Adipose tissue (tissue), 3 donors: ENCODE results near the gene BDKRB1. TPM values are rescaled to one million over a fixed set of nuclear protein-coding genes. Genes with fewer than 3 reads are reported as not detected.
"Not testable (repeated sequence)": the region's sequence is repeated elsewhere in the genome, so short reads cannot be mapped to it uniquely, and the experiment has no call there.

Source experiments
- H3K27ac ChIP-seq: one replicate; pipeline ENCODE4 v1.5.1; 2013; ENCODE audit warnings: low read depth, low read length
- WGBS, 3 donors: extraction: QIAGEN DNeasy Blood & Tissue Kit; methylation state at CpG; one replicate each; pipeline ENCODE4 v1.1.7; 2013; 5-methylcytosine and 5-hydroxymethylcytosine counted together
- polyA plus RNA-seq, 3 donors: library from polyadenylated mRNA; stranded (reverse); fragments of 200-250 nt; gene quantifications; one replicate each; pipeline ENCODE4 v1.2.3, GENCODE V29; 2013
- donor health status: healthy with polysubstance abuse.
- donor health status: Bipolar disorder and iron deficiency.
- donor health status: healthy.

Gene BDKRB1
- polyA plus RNA-seq, 3 donors, result 1.2 to 18.1 (median 4.4) TPM

DNA sequence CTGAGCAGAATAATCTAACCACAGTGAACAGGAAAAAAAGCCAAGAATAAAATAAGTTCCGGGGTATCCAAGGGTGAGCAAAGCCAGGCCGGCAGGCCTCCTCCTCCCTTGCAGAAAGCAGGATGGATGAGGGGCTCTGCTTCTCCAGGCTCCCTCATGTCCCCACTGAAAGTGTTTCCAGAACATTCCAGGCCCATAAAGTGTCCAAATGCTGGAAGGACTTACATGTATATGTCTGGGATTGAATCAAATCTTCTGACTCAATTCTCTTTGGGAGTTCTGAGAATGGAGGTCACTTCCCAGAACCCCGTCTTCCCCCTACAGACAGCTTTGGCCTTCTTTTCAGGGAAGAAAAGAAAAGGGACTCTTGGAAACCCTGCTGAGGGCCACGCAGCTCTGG, 25.0 kb upstream of the BDKRB1 start:
- no peak overlapping the region for H3K27ac ChIP-seq
- 61 to 87% (median 73%) methylated on average over 4 of the region's 4 CpGs for WGBS, 3 donors

DNA sequence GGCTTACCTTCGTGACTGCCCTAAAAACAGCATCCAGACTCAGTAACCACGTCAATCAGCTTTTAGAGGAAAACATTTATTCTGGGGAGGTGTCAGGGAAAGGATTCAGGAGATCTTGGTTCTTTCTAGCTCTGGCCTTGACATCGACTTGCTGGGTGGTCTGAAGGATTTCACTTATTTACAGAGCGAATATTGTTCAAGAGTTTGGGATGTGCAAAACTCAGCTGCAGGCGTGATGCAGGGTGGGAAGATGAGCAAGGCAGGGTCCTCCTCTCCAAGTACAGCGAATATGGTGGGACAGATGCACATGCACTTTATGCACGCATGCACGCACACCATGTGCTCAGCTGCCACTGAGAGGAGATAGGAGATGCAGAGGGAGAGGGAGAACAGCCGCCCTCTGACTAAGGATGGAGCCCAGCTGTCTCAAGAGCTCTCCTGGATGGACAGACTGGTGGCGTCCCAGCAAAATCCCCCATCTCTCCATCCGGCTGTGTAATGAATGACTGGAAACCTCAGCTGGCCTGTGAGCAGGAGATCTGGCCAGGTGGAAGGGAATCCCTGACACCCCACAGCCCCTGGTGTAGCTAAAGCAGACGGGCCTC, 24.4 kb upstream of the BDKRB1 start:
- H3K27ac ChIP-seq, result no peak overlapping the region
- 84 to 86% (median 86%) methylated on average over 12 of the region's 12 CpGs for WGBS, 3 donors

DNA sequence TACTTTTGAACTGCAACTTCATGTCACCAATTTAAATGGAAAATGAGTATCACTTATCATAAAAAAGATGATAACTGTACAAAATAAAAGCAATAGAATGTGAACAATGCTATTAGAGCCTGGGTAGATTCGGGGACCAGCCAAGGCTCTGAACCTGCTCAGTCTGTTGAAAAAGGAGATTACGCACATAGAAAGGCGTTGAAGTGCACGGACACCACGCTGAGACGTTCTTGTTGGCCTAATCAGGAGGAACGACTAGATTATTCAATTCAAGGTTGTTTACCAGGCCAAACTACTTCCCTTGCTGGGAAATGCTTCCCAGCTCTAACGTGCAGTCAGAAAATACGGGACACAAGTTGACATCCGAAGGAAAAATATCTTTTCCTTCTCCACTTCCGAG, 23.5 kb upstream of the BDKRB1 start:
- H3K27ac ChIP-seq, result no peak overlapping the region
- 73 to 77% (median 74%) methylated on average over 11 of the region's 11 CpGs for WGBS, 3 donors

GRCh38 chr14:96233661-96234060, 22.3 kb upstream of the BDKRB1 start:
- WGBS, 3 donors, result 65 to 73% (median 73%) methylated on average over 3 of the region's 3 CpGs
- H3K27ac ChIP-seq, result no peak overlapping the region

GRCh38 chr14:96235426-96235825, 20.6 kb upstream of the BDKRB1 start:
- 63 to 64% (median 63%) methylated on average over 4 of the region's 4 CpGs for WGBS, 3 donors

DNA sequence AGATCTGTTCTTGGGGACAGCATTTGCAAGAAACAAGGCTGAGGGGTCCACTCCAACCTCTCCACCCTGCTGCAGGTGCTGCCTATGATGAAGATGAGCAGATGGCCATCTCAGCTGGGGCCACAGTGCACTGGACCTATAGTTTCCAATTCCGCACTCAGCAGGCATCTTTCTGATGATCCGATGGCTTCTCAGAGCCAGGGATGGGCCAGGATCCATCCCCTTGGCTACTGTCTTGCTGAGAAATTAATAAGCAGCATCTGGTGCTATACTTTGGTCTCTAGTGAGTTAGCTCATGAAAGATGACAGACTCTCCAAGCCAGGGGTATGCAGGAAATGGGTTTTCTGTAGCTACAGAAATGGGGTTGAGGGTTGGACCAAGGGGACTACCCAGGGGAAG, 18.4 kb upstream of the BDKRB1 start:
- no peak overlapping the region for H3K27ac ChIP-seq
- 90 to 92% (median 91%) methylated on average over 2 of the region's 2 CpGs for WGBS, 3 donors

More at GRCh38 chr14:96235426-96235825, 20.6 kb upstream of the BDKRB1 start:
- no peak overlapping the region for H3K27ac ChIP-seq

GRCh38 chr14:96238676-96239265, 17.2 kb upstream of the BDKRB1 start:
- 74 to 78% (median 76%) methylated on average over 7 of the region's 7 CpGs for WGBS, 3 donors
- H3K27ac ChIP-seq, result no peak overlapping the region

DNA sequence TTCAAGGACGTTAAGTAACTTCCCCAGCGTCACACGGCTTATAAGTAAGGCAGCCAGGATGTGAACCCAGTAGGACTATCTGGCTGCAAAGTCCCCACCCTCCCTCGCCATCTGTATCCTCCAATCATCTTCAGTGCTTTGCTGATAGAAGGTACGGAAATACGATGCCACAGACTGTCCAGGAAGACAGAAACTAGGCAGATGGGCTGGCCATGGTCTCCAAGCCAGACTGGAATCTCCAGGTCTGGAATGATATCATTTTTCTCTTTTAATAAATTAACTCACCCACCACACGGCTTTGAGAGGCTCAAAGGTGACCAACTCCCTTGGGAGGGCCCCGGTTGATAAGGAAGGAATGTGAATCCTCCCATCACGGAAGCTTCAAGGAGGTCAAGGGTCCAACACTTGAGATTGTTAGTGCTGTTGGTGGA, 16.3 kb upstream of the BDKRB1 start:
- 59 to 69% (median 62%) methylated on average over 9 of the region's 9 CpGs for WGBS, 3 donors
- no peak overlapping the region for H3K27ac ChIP-seq

DNA sequence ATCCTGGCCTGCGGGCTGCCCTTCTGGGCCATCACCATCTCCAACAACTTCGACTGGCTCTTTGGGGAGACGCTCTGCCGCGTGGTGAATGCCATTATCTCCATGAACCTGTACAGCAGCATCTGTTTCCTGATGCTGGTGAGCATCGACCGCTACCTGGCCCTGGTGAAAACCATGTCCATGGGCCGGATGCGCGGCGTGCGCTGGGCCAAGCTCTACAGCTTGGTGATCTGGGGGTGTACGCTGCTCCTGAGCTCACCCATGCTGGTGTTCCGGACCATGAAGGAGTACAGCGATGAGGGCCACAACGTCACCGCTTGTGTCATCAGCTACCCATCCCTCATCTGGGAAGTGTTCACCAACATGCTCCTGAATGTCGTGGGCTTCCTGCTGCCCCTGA, 15.4 kb upstream of the BDKRB1 start:
- no peak overlapping the region for H3K27ac ChIP-seq
- 93 to 95% (median 95%) methylated on average over 18 of the region's 18 CpGs for WGBS, 3 donors

GRCh38 chr14:96242126-96242525, 13.9 kb upstream of the BDKRB1 start:
- 91 to 95% (median 94%) methylated on average over 10 of the region's 10 CpGs for WGBS, 3 donors
- no peak overlapping the region for H3K27ac ChIP-seq

DNA sequence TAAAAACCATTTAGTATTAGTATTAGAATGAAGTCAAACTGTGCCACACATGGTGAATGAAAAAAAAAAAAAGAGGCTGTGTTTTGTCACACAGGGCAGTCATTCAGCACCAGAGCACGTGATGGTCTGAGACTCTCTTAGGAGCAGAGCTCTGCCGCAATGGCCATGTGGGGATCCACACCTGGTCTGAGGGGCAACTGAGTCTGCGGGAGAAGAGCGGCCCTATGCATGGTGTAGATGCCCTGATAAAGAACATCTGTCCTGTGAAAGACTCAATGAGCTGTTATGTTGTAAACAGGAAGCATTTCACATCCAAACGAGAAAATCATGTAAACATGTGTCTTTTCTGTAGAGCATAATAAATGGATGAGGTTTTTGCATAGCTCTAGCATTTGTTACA, 12.2 kb upstream of the BDKRB1 start:
- 55 to 68% (median 62%) methylated on average over 5 of the region's 5 CpGs for WGBS, 3 donors
- H3K27ac ChIP-seq, result no peak overlapping the region

GRCh38 chr14:96245074-96245473, 10.9 kb upstream of the BDKRB1 start:
- not testable (repeated sequence) for H3K27ac ChIP-seq
- 92 to 98% (median 94%) methylated on average over 3 of the region's 3 CpGs for WGBS, 3 donors

- H3K27ac ChIP-seq, result no peak overlapping the region
Observed at GRCh38 chr14:96245710-96246538, 10.1 kb upstream of the BDKRB1 start.

GRCh38 chr14:96246539-96246847, 9.5 kb upstream of the BDKRB1 start:
- H3K27ac ChIP-seq, result no peak overlapping the region
- WGBS, 3 donors, result 52 to 68% (median 55%) methylated on average over 1 of the region's 1 CpG

More at GRCh38 chr14:96245710-96246538, 10.1 kb upstream of the BDKRB1 start:
- WGBS, 3 donors, result 87 to 94% (median 90%) methylated on average over 3 of the region's 3 CpGs

DNA sequence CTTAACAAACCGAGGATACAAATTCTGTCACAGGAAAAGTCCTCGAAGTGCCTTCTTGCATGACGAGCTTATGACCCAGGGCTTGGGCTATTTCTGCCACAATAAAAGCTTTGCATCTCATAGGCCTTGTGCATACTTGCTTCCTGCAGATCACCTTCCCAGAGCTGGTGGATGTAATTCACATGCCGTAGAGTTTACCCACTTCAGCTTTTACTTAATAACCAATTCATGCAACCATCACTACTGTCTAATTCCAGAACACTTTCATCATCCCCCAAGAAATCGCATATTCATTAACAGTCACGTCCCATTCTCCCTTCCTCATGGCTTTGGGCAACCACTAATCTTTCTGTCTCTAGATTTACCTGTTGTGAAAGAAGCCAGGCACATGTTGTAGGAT, 9.0 kb upstream of the BDKRB1 start:
- no peak overlapping the region for H3K27ac ChIP-seq
- 80 to 87% (median 80%) methylated on average over 6 of the region's 6 CpGs for WGBS, 3 donors

- no peak overlapping the region for H3K27ac ChIP-seq
- WGBS, 3 donors, result 10 to 63% (median 29%) methylated on average over 5 of the region's 5 CpGs
Observed at GRCh38 chr14:96249029-96249428, 7.0 kb upstream of the BDKRB1 start.

DNA sequence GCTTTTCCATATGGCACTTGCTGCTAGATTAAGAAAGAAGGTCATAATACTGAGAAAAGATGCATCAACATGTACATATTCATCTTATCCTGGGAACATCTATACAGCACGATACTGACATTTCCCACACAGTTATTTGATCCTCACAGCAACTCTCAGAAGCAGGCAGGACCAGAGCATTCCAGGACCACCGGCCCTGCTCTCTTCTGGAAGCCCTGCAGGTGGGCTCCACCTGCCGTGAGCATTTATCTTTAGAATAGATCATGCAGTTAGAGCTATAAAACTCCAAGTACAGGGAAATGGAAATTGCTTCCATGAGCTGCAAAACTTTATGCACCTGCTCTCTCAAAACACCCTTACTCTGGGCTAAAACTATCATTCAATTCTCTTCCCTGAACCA, 5.5 kb upstream of the BDKRB1 start:
- H3K27ac ChIP-seq, result no peak overlapping the region
- WGBS, 3 donors, result 78 to 87% (median 86%) methylated on average over 3 of the region's 3 CpGs

- 55 to 89% (median 87%) methylated on average over 4 of the region's 4 CpGs for WGBS, 3 donors
- no peak overlapping the region for H3K27ac ChIP-seq
Observed at GRCh38 chr14:96251656-96252155, 4.3 kb upstream of the BDKRB1 start.

GRCh38 chr14:96252323-96252998, 3.5 kb upstream of the BDKRB1 start:
- H3K27ac ChIP-seq, result no peak overlapping the region
- WGBS, 3 donors, result 92 to 95% (median 94%) methylated on average over 19 of the region's 19 CpGs
